GDM1 (cell line): ENCODE data around the gene SSBP4.

Source experiments
- DNase-seq: peaks from one replicate; lab custom pipeline; 2025; lab: John Stamatoyannopoulos, UW

SSBP4 gene

DNA sequence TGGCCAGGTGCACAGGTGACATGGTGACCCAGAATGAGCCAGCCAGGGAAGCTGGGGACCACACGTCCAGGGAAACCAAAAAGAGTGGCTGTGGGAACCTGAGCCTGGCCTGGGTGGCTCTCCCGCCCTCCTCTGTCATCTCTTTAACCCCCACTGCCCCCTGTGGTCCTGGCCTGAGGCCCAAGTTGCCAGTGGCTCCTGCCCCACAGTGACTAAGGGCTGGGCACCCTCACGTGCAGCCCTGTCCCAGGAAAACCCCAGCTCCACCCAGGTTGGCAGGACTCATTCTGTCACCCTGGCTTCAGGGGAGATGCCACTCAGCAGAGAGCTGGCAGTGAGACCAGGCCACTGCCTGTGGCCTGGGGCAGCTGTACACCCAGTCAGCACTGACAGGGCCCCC is 49.3 kb downstream of the SSBP4 start:
- no peak for DNase-seq

DNA sequence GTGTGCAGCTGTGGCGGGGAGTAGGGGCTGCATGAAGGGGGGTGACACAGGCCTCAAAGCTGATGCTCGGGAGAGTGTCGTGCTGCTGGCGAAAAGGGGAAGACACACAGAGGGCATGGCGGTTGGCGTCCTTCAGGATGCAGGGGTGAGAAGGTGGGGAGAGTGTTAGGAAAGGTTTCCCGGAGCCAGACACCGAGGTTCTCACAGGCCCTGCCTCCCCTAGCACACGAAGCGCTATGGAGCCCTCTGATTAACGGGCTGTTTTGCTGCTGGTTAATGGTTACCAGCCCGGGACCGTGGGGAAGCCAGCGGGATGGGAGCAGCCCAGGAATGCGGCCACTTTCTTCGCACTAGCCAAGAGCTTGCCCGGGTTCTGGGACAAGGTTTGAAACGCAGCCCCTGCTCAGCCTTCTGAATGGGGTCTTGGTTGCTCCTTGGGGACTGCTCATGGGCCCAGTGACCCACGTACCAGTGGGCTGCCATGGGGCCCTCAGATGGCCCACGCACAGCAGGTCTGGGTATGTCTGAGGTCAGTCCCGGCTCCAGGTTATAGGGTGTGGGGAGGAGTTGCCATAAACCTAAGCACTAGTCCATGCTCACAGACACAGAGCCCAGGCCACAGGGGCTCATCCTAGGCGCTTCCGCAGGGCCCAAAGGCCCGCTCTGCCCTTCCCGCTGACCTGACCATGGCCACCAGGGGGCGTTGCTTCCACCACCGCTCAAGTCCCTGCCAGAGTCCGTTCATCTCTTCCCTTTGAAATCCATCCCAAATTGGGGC is 50.1 kb downstream of the SSBP4 start:
- peak; percentile 19 for DNase-seq

DNA sequence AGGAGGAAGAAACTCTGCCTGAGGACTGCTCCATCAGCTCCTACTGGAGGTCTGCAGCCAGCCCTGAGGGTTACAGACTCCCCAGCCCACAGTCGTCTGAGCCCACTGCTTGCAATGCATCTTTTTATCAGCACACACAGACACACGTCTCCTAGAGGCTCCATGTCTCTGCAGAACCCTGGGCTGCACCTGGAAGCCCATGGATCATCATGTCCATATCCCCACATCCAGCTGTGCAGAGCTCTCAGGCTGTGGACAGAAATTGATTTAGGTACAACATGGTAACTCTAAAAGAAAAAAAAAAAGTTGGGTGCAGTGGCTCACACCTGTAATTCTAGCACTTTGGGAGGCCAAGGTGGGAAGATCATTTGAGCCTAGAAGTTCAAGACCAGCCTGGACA is 51.6 kb downstream of the SSBP4 start:
- no peak for DNase-seq

DNA sequence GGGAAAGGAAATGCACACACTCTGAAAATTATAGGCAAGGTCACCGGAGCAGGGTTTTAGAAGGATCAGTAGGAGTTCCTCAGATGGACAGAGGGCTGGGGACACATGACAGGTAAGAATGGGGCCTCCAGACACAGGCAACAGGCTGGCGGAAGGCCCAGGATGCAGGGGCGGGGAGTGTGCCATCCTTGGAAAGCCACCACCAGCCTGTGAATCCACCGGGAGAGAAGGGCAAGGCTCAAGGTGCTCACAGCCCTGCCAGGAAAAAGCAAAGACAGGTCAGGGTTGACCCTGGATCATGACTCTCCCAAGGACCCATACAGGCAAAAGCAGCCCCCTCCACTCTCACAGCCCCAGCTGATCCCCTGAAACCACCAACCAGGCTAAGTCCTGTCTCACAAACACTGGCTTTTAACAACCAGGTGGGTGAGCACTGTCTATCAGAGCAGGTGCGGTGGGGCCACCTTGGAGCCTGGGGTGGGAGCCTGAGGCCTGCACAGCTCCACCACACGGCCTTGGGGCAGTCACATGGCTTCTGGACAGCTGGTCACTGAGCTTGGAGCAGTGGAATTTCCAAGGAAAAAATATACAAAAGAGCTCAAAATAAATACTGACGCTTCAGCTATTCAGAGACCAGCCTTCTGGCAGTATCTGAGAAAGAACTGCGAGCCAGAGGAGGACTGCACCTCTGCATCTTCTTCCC is 54.0 kb downstream of the SSBP4 start:
- no peak for DNase-seq

- no peak for DNase-seq
Observed at GRCh38 chr19:18473706-18474087, 54.5 kb downstream of the SSBP4 start.

DNA sequence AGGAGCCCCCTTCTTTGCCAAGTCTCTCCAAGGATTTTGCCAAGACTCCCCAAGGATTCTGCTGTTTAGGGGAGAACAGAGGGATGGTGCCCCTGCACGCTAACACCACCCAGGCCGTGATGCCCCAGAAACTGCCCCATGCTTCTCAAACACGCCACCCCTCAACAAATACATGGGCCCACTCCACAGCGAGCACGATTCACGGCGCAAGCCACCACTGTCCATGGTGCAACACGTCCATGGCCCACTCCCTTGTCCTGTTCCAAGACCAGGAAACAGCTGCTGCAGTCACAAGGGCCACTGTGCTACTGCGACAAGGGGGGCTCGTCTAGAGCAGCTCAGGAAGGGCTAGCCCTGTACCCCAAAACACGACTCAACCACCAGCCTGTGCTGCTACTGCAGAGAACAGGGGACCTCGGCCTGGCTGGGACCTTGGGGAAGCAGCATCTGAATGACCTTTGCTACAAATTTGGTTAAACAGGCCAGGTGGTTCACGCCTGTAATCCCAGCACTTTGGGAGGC is 55.2 kb downstream of the SSBP4 start:
- no peak for DNase-seq

DNA sequence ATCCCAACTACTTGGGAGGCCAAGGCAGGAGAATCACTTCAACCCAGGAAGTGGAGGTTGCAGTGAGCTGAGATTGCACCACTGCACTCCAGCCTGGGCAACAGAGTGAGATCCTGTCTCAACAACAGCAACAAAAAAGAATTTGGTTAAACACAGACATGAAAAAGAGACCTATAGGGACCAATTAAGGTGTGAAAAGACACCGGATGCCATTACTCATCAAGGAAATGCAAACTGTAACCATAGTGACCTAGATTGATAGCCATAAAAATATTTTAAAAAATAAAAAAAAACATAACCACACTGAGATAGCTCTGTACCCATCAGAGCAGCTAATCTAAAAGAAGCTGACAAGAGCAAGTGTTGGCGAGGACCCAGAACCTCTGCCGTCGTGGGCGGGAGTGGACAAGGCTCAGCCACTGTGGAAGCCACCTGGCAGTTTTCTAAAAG is 55.8 kb downstream of the SSBP4 start:
- DNase-seq: no peak

DNA sequence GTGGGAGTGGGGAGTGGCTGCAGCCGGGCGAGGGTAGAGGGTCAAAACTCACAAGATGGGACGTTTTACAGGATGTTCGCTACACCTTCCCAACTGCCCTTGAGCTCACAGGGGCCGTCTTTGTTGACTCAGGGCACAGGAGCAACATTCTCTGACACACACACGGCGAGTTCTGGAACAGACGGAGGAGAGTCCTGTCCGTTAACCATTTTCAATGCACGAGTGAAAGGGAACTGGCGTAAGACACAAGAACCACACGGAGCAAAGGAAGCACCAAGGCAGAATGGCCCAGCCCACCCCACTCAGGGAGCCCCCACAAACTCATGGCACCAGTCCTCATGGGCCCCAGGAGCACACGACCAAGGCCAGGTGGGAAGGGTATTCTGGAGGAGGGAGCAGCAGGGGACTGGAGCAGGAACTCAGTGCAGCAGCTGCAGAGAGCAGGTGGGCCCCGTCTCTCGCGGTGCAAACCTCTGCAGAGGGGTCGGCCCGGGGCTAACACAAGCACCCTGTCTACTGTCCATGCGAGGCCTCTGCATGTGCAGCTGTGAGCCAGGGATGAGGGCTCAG is 56.6 kb downstream of the SSBP4 start:
- DNase-seq: no peak

DNA sequence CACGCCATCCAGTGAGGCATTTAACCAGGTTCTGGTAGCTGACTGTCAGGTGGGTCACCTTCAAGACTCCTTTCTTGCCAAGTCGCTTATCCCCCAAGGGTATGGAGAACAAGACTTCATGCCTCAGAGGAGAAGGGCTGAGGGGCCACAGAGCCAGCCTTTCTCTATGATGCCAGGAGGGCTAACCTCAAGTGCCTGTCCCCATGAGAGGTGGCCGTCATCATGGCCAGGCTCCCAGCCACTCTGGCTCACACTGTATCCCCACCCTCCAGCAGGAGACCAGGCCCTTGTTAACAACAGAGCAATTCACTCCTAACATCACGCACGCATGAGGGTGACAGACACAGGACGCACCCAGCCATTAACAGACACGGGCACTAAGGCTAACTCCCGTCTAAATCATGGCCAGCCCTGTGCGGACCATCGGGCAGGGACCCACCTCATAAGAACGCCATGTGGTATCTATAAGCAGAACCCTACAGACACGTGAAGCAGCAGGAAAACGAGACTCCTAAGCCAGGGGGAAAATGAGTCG is 57.4 kb downstream of the SSBP4 start:
- DNase-seq: no peak

- DNase-seq: no peak
Observed at GRCh38 chr19:18477042-18477779, 58.0 kb downstream of the SSBP4 start.

GRCh38 chr19:18477974-18478373 is 58.8 kb downstream of the SSBP4 start:
- DNase-seq: no peak

- DNase-seq: peak; percentile 23
Observed at GRCh38 chr19:18478545-18479311, 59.5 kb downstream of the SSBP4 start.

GRCh38 chr19:18480006-18480691 is 61.0 kb downstream of the SSBP4 start:
- DNase-seq: no peak

GRCh38 chr19:18481505-18482222 is 62.5 kb downstream of the SSBP4 start:
- DNase-seq: no peak

DNA sequence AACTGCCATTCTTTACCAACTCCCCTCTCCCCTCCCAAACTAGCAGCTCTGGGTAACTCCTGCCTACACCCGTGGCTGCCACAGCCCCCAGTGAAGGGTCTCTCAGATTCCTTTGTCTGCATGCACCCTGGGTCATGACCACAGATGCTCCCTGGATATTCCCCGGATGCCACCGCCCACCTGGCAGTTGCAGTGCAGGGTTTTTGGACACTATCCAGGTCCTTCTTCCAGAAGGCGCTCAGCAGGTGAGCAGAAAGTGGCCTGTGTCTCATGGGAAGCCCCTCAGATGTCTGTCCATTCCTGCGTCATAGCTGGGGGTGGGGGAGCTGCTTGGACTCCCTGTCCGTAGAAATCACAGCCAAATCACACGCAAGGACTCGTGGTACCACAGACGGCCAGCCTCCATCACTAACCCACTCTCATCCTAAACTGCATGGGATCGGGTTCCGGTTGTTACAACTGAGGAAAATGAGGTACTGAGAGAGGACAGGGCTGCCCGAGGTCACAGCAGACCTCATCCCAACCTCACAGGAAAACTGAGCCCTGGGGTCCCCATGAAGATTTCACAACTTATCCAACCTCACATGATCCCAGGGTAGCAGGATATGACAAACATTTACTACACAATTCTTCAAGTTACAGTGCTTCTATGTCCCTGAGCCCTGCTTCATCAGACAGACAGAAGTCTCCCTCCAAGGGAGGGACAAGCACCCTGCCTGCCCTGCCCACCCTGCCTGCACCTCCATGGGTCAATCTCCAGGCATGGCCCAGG is 64.1 kb downstream of the SSBP4 start:
- DNase-seq: no peak
